Stimulated activated CD4-positive, alpha-beta T cell treated with anti-CD3 and anti-CD28 coated beads, Interleukin-15, amount 100 ng/mL, for 24 hours (primary cell): ENCODE data around the gene NOSTRIN.
"Not testable (repeated sequence)": the region's sequence is repeated elsewhere in the genome, so short reads cannot be mapped to it uniquely, and the experiment has no call there.

Experiments used
- DNase-seq: peaks from one replicate; pipeline ENCODE4 v3.0.0-alpha.2; 2020

NOSTRIN gene

GRCh38 chr2:168790226-168790902 lies 12.1 kb upstream of the NOSTRIN start:
- DNase-seq: no peak

GRCh38 chr2:168791140-168791539 lies 11.3 kb upstream of the NOSTRIN start:
- DNase-seq: not testable (repeated sequence)

- no peak for DNase-seq
Measured at GRCh38 chr2:168793596-168793995, 8.8 kb upstream of the NOSTRIN start.

GRCh38 chr2:168794968-168795367 lies 7.5 kb upstream of the NOSTRIN start:
- DNase-seq: no peak

GRCh38 chr2:168796090-168796577 lies 6.3 kb upstream of the NOSTRIN start:
- no peak for DNase-seq

- DNase-seq: no peak
Measured at GRCh38 chr2:168796583-168797285, 5.7 kb upstream of the NOSTRIN start.

GRCh38 chr2:168797286-168797655 lies 5.2 kb upstream of the NOSTRIN start:
- DNase-seq: no peak

- no peak for DNase-seq
Measured at GRCh38 chr2:168798076-168798887, 4.2 kb upstream of the NOSTRIN start.

- DNase-seq: no peak
Measured at GRCh38 chr2:168798888-168799410, 3.5 kb upstream of the NOSTRIN start.

GRCh38 chr2:168801471-168801870 lies 966 bp upstream of the NOSTRIN start:
- no peak for DNase-seq

GRCh38 chr2:168802859-168803725 lies 655 bp downstream of the NOSTRIN start:
- no peak for DNase-seq

GRCh38 chr2:168804214-168804613 lies 1.8 kb downstream of the NOSTRIN start:
- no peak for DNase-seq

GRCh38 chr2:168805615-168806014 lies 3.2 kb downstream of the NOSTRIN start:
- no peak for DNase-seq

- DNase-seq: no peak
Measured at GRCh38 chr2:168809537-168809936, 7.1 kb downstream of the NOSTRIN start.

- DNase-seq: no peak
Measured at GRCh38 chr2:168810235-168810634, 7.8 kb downstream of the NOSTRIN start.

GRCh38 chr2:168811696-168812095 lies 9.3 kb downstream of the NOSTRIN start:
- no peak for DNase-seq

GRCh38 chr2:168814046-168814445 lies 11.6 kb downstream of the NOSTRIN start:
- no peak for DNase-seq

GRCh38 chr2:168814939-168815907 lies 12.8 kb downstream of the NOSTRIN start:
- no peak for DNase-seq

GRCh38 chr2:168816369-168816768 lies 13.9 kb downstream of the NOSTRIN start:
- DNase-seq: no peak

GRCh38 chr2:168819050-168819715 lies 16.7 kb downstream of the NOSTRIN start:
- DNase-seq: no peak
